ENCODE results near the gene PPP2R5D. TPM values are rescaled to one million over a fixed set of nuclear protein-coding genes. Genes with fewer than 3 reads are reported as not detected.
A peak's percentile ranks its signal among the peaks of the same experiment; 100 is the strongest.
"Not testable (repeated sequence)": the region's sequence is repeated elsewhere in the genome, so short reads cannot be mapped to it uniquely, and the experiment has no call there.

PPP2R5D gene
- polyA plus RNA-seq, 3 donors = 10.3 to 24.9 (median 14.9) TPM

DNA sequence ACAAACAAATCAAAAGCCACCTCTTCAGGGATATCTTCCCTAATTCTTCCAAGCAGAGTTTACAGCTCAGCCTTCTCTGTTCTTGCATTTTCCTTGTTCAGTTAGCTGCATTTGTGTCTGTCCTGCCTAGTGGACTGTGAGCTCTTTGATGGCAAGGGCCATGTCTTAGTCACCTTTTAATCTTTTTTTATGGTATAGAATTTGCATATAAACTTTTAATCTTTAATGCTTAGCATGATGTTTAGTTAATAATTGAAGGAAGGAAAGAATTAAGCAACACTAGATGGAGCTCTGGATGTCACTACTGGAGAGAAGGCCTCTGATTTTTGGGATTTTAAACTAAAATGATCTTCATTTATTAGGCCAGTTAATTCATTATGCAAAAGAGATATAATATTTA is 12.1 kb downstream of the PPP2R5D start:
- H3K27ac Mint-ChIP-seq = peak overlapping the region in 1 of 7 donors; percentile 33
- no peak for TF ChIP-seq CTCF (IDR thresholded peaks at IDR 0.05)
- Histone ChIP-seq H3K4me3 (replicated peaks in 1 of 3; ENCODE audit: low read depth in 2 of 3, low read length in 3 of 3) (no peak overlapping the region), H3K27ac (ENCODE audit: low read depth in 1 of 2, low read length in 2 of 2) (no peak overlapping the region), H3K27me3 (ENCODE audit: control insufficient read depth in 2 of 2, insufficient read depth in 2 of 2, low read length in 2 of 2) (no peaks in the 10 kb centered on the region), H3K79me2 (ENCODE audit: insufficient read depth, low read length) (peaks cover 3% of the 10 kb centered on the region), H2AFZ (ENCODE audit: insufficient read depth, low read depth, low read length, poor library complexity, severe bottlenecking) (no peak overlapping the region), H3K9ac (ENCODE audit: insufficient read depth, low read length, poor library complexity, severe bottlenecking) (no peak overlapping the region), H3K36me3 (replicated peaks in 1 of 2; ENCODE audit: control insufficient read depth in 1 of 2, insufficient read depth in 2 of 2, low read length in 2 of 2) (peaks cover 3 to 11% of the 10 kb centered on the region in 2 donors), H4K20me1 (ENCODE audit: insufficient read depth, low read length) (no peaks in the 10 kb centered on the region), H3K4me1 (ENCODE audit: control insufficient read depth in 1 of 2, insufficient read depth in 2 of 2, low read length in 2 of 2) (no peaks in the 10 kb centered on the region), H3K9me3 (replicated peaks in 1 of 2; ENCODE audit: control insufficient read depth in 1 of 2, insufficient read depth in 1 of 2, low read length in 2 of 2) (no peaks in the 10 kb centered on the region), H3K4me2 (replicated peaks; ENCODE audit: extremely low read depth, low read length, poor library complexity, severe bottlenecking) (no peak overlapping the region)
- intact Hi-C loops (cut with micrococcal nuclease) = no loop called here
- H3K27me3 Mint-ChIP-seq (ENCODE audit: low read depth in 3 of 3) = no peaks in the 10 kb centered on the region
- H3K36me3 Mint-ChIP-seq = peaks cover 3 to 51% of the 10 kb centered on the region in 2 donors
- no peak overlapping the region for H3K4me3 Mint-ChIP-seq
- H3K9me3 Mint-ChIP-seq = no peaks in the 10 kb centered on the region
- no peak for DNase-seq
- H3K4me1 Mint-ChIP-seq = no peaks in the 10 kb centered on the region

- H2AFZ ChIP-seq (ENCODE audit: insufficient read depth, low read depth, low read length, poor library complexity, severe bottlenecking); H3K9ac ChIP-seq (ENCODE audit: insufficient read depth, low read length, poor library complexity, severe bottlenecking); H3K4me2 ChIP-seq (replicated peaks; ENCODE audit: extremely low read depth, low read length, poor library complexity, severe bottlenecking); intact Hi-C loops (cut with micrococcal nuclease); H3K4me1 ChIP-seq (ENCODE audit: control insufficient read depth in 1 of 2, insufficient read depth in 2 of 2, low read length in 2 of 2); H3K79me2 ChIP-seq (ENCODE audit: insufficient read depth, low read length); H3K27ac ChIP-seq (ENCODE audit: low read depth in 1 of 2, low read length in 2 of 2); H3K27me3 ChIP-seq (ENCODE audit: control insufficient read depth in 2 of 2, insufficient read depth in 2 of 2, low read length in 2 of 2); H3K27me3 Mint-ChIP-seq (ENCODE audit: low read depth in 3 of 3); H3K4me3 Mint-ChIP-seq; H3K9me3 ChIP-seq (replicated peaks in 1 of 2; ENCODE audit: control insufficient read depth in 1 of 2, insufficient read depth in 1 of 2, low read length in 2 of 2); H4K20me1 ChIP-seq (ENCODE audit: insufficient read depth, low read length); H3K4me3 ChIP-seq (replicated peaks in 1 of 3; ENCODE audit: low read depth in 2 of 3, low read length in 3 of 3); H3K9me3 Mint-ChIP-seq; H3K4me1 Mint-ChIP-seq; DNase-seq: not testable (repeated sequence)
- Mint-ChIP-seq H3K27ac (peak overlapping the region in 1 of 7 donors; percentile 36), H3K36me3 (peaks cover 3 to 38% of the 10 kb centered on the region in 2 donors)
- H3K36me3 ChIP-seq (replicated peaks in 1 of 2; ENCODE audit: control insufficient read depth in 1 of 2, insufficient read depth in 2 of 2, low read length in 2 of 2) = peaks cover 0 to 12% of the 10 kb centered on the region in 2 donors
- 95% methylated on average over 6 of the region's 9 CpGs for WGBS (ENCODE audit: insufficient coverage)
Measured at GRCh38 chr6:42998205-42998604, 13.8 kb downstream of the PPP2R5D start.

Measured in CD14-positive monocyte (primary cell).